GM20000 (cell line): Measurements from ENCODE around the gene LMO7.

Experiments
- DNase-seq: peaks from one replicate; pipeline ENCODE4 v3.0.0; 2012; ENCODE audit warnings: low spot score
- CTCF ChIP-seq: IDR thresholded peaks from 2 replicates; pipeline ENCODE4 v1.5.1; 2012; ENCODE audit warnings: mild to moderate bottlenecking, control low read depth; ENCODE audit errors: extremely low read depth, missing control alignments

LMO7 gene

GRCh38 chr13:75635828-75636435 is at the start of gene LMO7:
Gene LMO7, plus strand, starts transcription at chr13:75636330. Its CDS starts 328 bp downstream, at chr13:75636658.
- peak; percentile 89 for DNase-seq
- no peak for TF ChIP-seq CTCF

GRCh38 chr13:75587679-75588078 is 48.5 kb upstream of the LMO7 start:
- no peak for DNase-seq
- TF ChIP-seq CTCF: no peak

- no peak for TF ChIP-seq CTCF
- DNase-seq: no peak
Observed at GRCh38 chr13:75596657-75597182, 39.4 kb upstream of the LMO7 start.

GRCh38 chr13:75600371-75600770 is 35.8 kb upstream of the LMO7 start:
- no peak for DNase-seq
- TF ChIP-seq CTCF: no peak

GRCh38 chr13:75603038-75603437 is 33.1 kb upstream of the LMO7 start:
- no peak for DNase-seq
- TF ChIP-seq CTCF: no peak

- no peak for DNase-seq
- TF ChIP-seq CTCF: no peak
Observed at GRCh38 chr13:75607447-75607846, 28.7 kb upstream of the LMO7 start.

GRCh38 chr13:75610466-75610865 is 25.7 kb upstream of the LMO7 start:
- no peak for TF ChIP-seq CTCF
- DNase-seq: no peak
